ENCODE measurements around the gene MGAT3. TPM values are rescaled to one million over a fixed set of nuclear protein-coding genes. Genes with fewer than 3 reads are reported as not detected.

MGAT3 gene
- polyA plus RNA-seq, 1 donor from 2014 or later = 29.1 TPM

- H3K9me3 ChIP-seq (ENCODE audit: low read length) = no peaks in the 10 kb centered on the region
- H3F3A ChIP-seq (ENCODE audit: insufficient read depth, low read length, poor library complexity, severe bottlenecking) = no peaks in the 10 kb centered on the region
- H3K9me2 ChIP-seq (ENCODE audit: insufficient read depth, low read length) = no peaks in the 10 kb centered on the region
- TF ChIP-seq TAF1 (IDR thresholded peaks at IDR 0.05; ENCODE audit: low read depth) (no peak), REST (IDR thresholded peaks at IDR 0.05; ENCODE audit: borderline replicate concordance) (no peak), CTCF (IDR thresholded peaks at IDR 0.05; ENCODE audit: poor library complexity, severe bottlenecking) (no peak), RAD21 (conservative IDR thresholded peaks at IDR 0.05) (no peak), EP300 (conservative IDR thresholded peaks at IDR 0.05; ENCODE audit: poor library complexity, severe bottlenecking) (no peak), EZH2 (IDR thresholded peaks at IDR 0.05; ENCODE audit: borderline replicate concordance, insufficient read depth, low read length, poor library complexity, severe bottlenecking) (no peak), MXI1 (conservative IDR thresholded peaks at IDR 0.05; ENCODE audit: poor library complexity, severe bottlenecking) (no peak), SMC3 (conservative IDR thresholded peaks at IDR 0.05; ENCODE audit: poor library complexity) (no peak), POLR2AphosphoS5 (IDR thresholded peaks at IDR 0.05) (no peak)
- H3K9ac ChIP-seq (ENCODE audit: low read length) = no peak overlapping the region
- H3K27ac ChIP-seq (ENCODE audit: low read length) = no peak overlapping the region
- H4K20me1 ChIP-seq (ENCODE audit: insufficient read depth) = no peaks in the 10 kb centered on the region
- no peak overlapping the region for H3K4me2 ChIP-seq (ENCODE audit: low read length)
- H3K27me3 ChIP-seq (ENCODE audit: insufficient read depth, low read depth, low read length) = no peaks in the 10 kb centered on the region
- H3K36me3 ChIP-seq (ENCODE audit: insufficient read depth, low read length) = no peaks in the 10 kb centered on the region
- no peak overlapping the region for H2AFZ ChIP-seq (ENCODE audit: low read depth, low read length)
- H3K4me3 ChIP-seq (ENCODE audit: low read length) = no peak overlapping the region
- no peaks in the 10 kb centered on the region for H3K79me2 ChIP-seq (replicated peaks; ENCODE audit: insufficient read depth, low read length)
These were observed 13.9 kb downstream of the MGAT3 start for GRCh38 chr22:39470451-39471291.

DNA sequence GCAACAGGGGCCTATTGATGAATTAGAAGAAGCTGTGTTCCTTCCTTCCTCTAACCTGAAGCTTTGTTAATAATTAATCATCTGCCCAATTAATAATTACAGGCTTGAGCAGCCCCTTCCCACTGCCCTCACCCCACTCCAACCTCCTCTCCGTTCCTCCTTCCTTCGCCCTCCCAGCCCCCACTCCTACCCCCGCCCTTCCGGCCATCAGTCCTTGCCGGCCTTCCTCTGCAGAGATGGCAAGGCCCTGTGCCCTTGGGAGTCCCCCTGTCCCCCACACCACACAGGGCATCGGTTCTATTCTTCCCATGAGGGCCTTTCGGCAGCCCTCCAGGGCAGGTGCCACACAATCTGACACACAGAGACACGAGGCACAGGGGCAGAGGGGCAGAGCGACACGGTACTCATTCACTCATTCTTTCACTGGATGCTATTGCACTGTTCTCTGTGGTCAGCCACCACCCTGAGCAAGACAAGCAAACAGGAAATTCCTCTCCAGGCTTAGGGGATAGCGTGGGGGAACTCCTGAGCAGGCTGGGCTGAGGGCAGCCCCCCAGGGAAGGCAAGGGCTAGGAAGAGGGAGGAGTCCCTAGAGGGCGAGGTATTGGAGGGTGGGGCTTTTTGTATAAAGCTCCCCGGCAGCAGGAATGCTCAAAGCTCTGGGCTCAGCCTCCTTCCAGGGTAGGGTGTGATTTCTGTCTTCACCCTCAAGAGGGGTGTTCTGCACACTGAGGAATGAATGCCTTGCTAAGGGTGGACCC, 14.7 kb downstream of the MGAT3 start:
- H3K9me3 ChIP-seq (ENCODE audit: low read length) = no peaks in the 10 kb centered on the region
- H2AFZ ChIP-seq (ENCODE audit: low read depth, low read length) = no peak overlapping the region
- no peaks in the 10 kb centered on the region for H3K36me3 ChIP-seq (ENCODE audit: insufficient read depth, low read length)
- H3K4me2 ChIP-seq (ENCODE audit: low read length) = no peak overlapping the region
- no peaks in the 10 kb centered on the region for H3F3A ChIP-seq (ENCODE audit: insufficient read depth, low read length, poor library complexity, severe bottlenecking)
- no peak for TF ChIP-seq CTCF (IDR thresholded peaks at IDR 0.05; ENCODE audit: poor library complexity, severe bottlenecking)
- no peak for TF ChIP-seq REST (IDR thresholded peaks at IDR 0.05; ENCODE audit: borderline replicate concordance)
- TF ChIP-seq SMC3 (conservative IDR thresholded peaks at IDR 0.05; ENCODE audit: poor library complexity) = no peak
- TF ChIP-seq EP300 (conservative IDR thresholded peaks at IDR 0.05; ENCODE audit: poor library complexity, severe bottlenecking) = no peak
- TF ChIP-seq TAF1 (IDR thresholded peaks at IDR 0.05; ENCODE audit: low read depth) = no peak
- TF ChIP-seq POLR2AphosphoS5 (IDR thresholded peaks at IDR 0.05) = no peak
- no peak for TF ChIP-seq MXI1 (conservative IDR thresholded peaks at IDR 0.05; ENCODE audit: poor library complexity, severe bottlenecking)
- no peak for TF ChIP-seq RAD21 (conservative IDR thresholded peaks at IDR 0.05)
- no peak for TF ChIP-seq EZH2 (IDR thresholded peaks at IDR 0.05; ENCODE audit: borderline replicate concordance, insufficient read depth, low read length, poor library complexity, severe bottlenecking)
- no peaks in the 10 kb centered on the region for H4K20me1 ChIP-seq (ENCODE audit: insufficient read depth)
- no peaks in the 10 kb centered on the region for H3K79me2 ChIP-seq (replicated peaks; ENCODE audit: insufficient read depth, low read length)
- H3K9ac ChIP-seq (ENCODE audit: low read length) = no peak overlapping the region
- H3K4me3 ChIP-seq (ENCODE audit: low read length) = no peak overlapping the region
- no peaks in the 10 kb centered on the region for H3K9me2 ChIP-seq (ENCODE audit: insufficient read depth, low read length)
- no peaks in the 10 kb centered on the region for H3K27me3 ChIP-seq (ENCODE audit: insufficient read depth, low read depth, low read length)
- no peak overlapping the region for H3K27ac ChIP-seq (ENCODE audit: low read length)

All from neural cell (in vitro differentiated cells).